H9 (cell line): Measurements from ENCODE around the gene HMCN1. TPM values are rescaled to one million over a fixed set of nuclear protein-coding genes. Genes with fewer than 3 reads are reported as not detected.

ENCODE experiments used
- DNase-seq: peaks from one replicate; pipeline ENCODE4 v3.0.0-alpha.2; 2017
- H2AFZ ChIP-seq: one replicate; pipeline ENCODE4 v1.6.1; 2013; ENCODE audit warnings: mild to moderate bottlenecking, low read length, control low read depth, moderate library complexity
- H2AK5ac ChIP-seq: 2 replicates; pipeline ENCODE4 v1.6.1; 2013; ENCODE audit warnings: low read length, control low read depth, mixed read lengths; ENCODE audit not compliant: insufficient read length
- H2BK120ac ChIP-seq: one replicate; pipeline ENCODE4 v1.6.1; 2013; ENCODE audit warnings: low read depth, mild to moderate bottlenecking, low read length, control low read depth, inconsistent platforms; ENCODE audit not compliant: poor library complexity, severe bottlenecking
- H2BK12ac ChIP-seq: 2 replicates; pipeline ENCODE4 v1.6.1; 2013; ENCODE audit warnings: low read length, control low read depth, mixed read lengths, low read depth; ENCODE audit not compliant: insufficient read length
- H2BK15ac ChIP-seq: 2 replicates; pipeline ENCODE4 v1.6.1; 2013; ENCODE audit warnings: low read depth, low read length, control low read depth
- H2BK20ac ChIP-seq: one replicate; pipeline ENCODE4 v1.6.1; 2013; ENCODE audit warnings: low read depth, mild to moderate bottlenecking, low read length, control low read depth, inconsistent platforms; ENCODE audit not compliant: poor library complexity, severe bottlenecking
- H2BK5ac ChIP-seq: 2 replicates; pipeline ENCODE4 v1.6.1; 2013; ENCODE audit warnings: low read length, control low read depth, mixed read lengths; ENCODE audit not compliant: insufficient read length
- H3K14ac ChIP-seq: 2 replicates; pipeline ENCODE4 v1.6.1; 2013; ENCODE audit warnings: low read length, control low read depth; ENCODE audit not compliant: insufficient read depth
- H3K18ac ChIP-seq: 2 replicates; pipeline ENCODE4 v1.6.1; 2013; ENCODE audit warnings: low read depth, mild to moderate bottlenecking, mixed read lengths, low read length, control low read depth; ENCODE audit not compliant: insufficient read length
- H3K23ac ChIP-seq: 2 replicates; pipeline ENCODE4 v1.6.1; 2013; ENCODE audit warnings: low read length, control low read depth, mixed read lengths, low read depth; ENCODE audit not compliant: insufficient read length
- H3K23me2 ChIP-seq: 2 replicates; pipeline ENCODE4 v1.6.1; 2013; ENCODE audit warnings: low read depth, mild to moderate bottlenecking, mixed read lengths, low read length, control low read depth; ENCODE audit not compliant: insufficient read length, poor library complexity, severe bottlenecking
- H3K27ac ChIP-seq: 2 replicates; pipeline ENCODE4 v1.5.1; 2013; ENCODE audit warnings: low read length, control low read depth, mixed read lengths, low read depth; ENCODE audit not compliant: insufficient read length
- H3K27me3 ChIP-seq: 2 replicates; pipeline ENCODE4 v1.6.1; 2013; ENCODE audit warnings: low read length, control low read depth, inconsistent platforms; ENCODE audit not compliant: insufficient read depth
- H3K4ac ChIP-seq: 2 replicates; pipeline ENCODE4 v1.6.1; 2013; ENCODE audit warnings: low read depth, mild to moderate bottlenecking, control low read depth, inconsistent platforms, low read length, moderate library complexity
- H3K4me1 ChIP-seq: 2 replicates; pipeline ENCODE4 v1.6.1; 2013; ENCODE audit warnings: low read length, control low read depth, inconsistent platforms; ENCODE audit not compliant: insufficient read depth
- H3K4me2 ChIP-seq: 2 replicates; pipeline ENCODE4 v1.6.1; 2013; ENCODE audit warnings: low read length, control low read depth, mixed read lengths; ENCODE audit not compliant: insufficient read length, insufficient read depth
- H3K56ac ChIP-seq: 2 replicates; pipeline ENCODE4 v1.6.1; 2013; ENCODE audit warnings: low read depth, mild to moderate bottlenecking, mixed read lengths, low read length, control low read depth; ENCODE audit not compliant: insufficient read length
- H3K79me1 ChIP-seq: 2 replicates; pipeline ENCODE4 v1.6.1; 2013; ENCODE audit warnings: low read depth, mild to moderate bottlenecking, moderate library complexity, low read length, control low read depth, inconsistent platforms; ENCODE audit not compliant: insufficient read depth, poor library complexity, severe bottlenecking
- H3K79me2 ChIP-seq: 2 replicates; pipeline ENCODE4 v1.6.1; 2013; ENCODE audit warnings: low read length, control low read depth, inconsistent platforms; ENCODE audit not compliant: insufficient read depth
- H3K9ac ChIP-seq: 2 replicates; pipeline ENCODE4 v1.6.1; 2013; ENCODE audit warnings: low read length, control low read depth, mixed read lengths; ENCODE audit not compliant: insufficient read length; ENCODE audit errors: extremely low read depth
- H3K9me3 ChIP-seq: one replicate; pipeline ENCODE4 v1.6.1; 2013; ENCODE audit warnings: low read depth, low read length, inconsistent platforms; ENCODE audit not compliant: control insufficient read depth
- H3T11ph ChIP-seq: one replicate; pipeline ENCODE4 v1.6.1; 2013; ENCODE audit warnings: mild to moderate bottlenecking, low read length, control low read depth, inconsistent platforms
- H4K20me1 ChIP-seq: one replicate; pipeline ENCODE4 v1.6.1; 2013; ENCODE audit not compliant: control insufficient read depth, insufficient read length, insufficient read depth
- H4K5ac ChIP-seq: 2 replicates; pipeline ENCODE4 v1.6.1; 2013; ENCODE audit warnings: low read depth, mild to moderate bottlenecking, mixed read lengths, low read length, control low read depth; ENCODE audit not compliant: insufficient read length
- H4K8ac ChIP-seq: replicated peaks from 2 replicates; pipeline ENCODE4 v1.6.1; 2013; ENCODE audit warnings: low read length, control low read depth, mixed read lengths, low read depth; ENCODE audit not compliant: insufficient read length
- H4K91ac ChIP-seq: 2 replicates; pipeline ENCODE4 v1.6.1; 2013; ENCODE audit warnings: low read depth, mild to moderate bottlenecking, moderate library complexity, mixed read lengths, low read length, control low read depth; ENCODE audit not compliant: insufficient read length
- H3K27ac Mint-ChIP-seq, 3 experiments: 2 replicates in 2 of 3; 3 replicates in 1 of 3; pipeline ENCODE4 v1.8.0; 2020 to 2021; ENCODE audit warnings: mixed read lengths in 3 of 3, mild to moderate bottlenecking in 1 of 3, moderate library complexity in 1 of 3
- H3K27me3 Mint-ChIP-seq: 2 replicates; pipeline ENCODE4 v1.8.0; 2021; ENCODE audit warnings: low read depth, mild to moderate bottlenecking, moderate library complexity, mixed read lengths
- H3K36me3 Mint-ChIP-seq, 3 experiments: 2 replicates in 2 of 3; 3 replicates in 1 of 3; pipeline ENCODE4 v1.8.0; 2020 to 2021; ENCODE audit warnings: low read depth in 3 of 3, mixed read lengths in 3 of 3; ENCODE audit not compliant: insufficient read depth in 1 of 3
- H3K4me1 Mint-ChIP-seq, 2 experiments: 2 replicates each; pipeline ENCODE4 v1.8.0; 2020; ENCODE audit warnings: mixed read lengths in 2 of 2
- H3K4me3 Mint-ChIP-seq, 2 experiments: 2 replicates in 1 of 2; 3 replicates in 1 of 2; pipeline ENCODE4 v1.8.0; 2020 to 2021; ENCODE audit warnings: mild to moderate bottlenecking in 2 of 2, mixed read lengths in 2 of 2, moderate library complexity in 1 of 2
- H3K9me3 Mint-ChIP-seq, 2 experiments: 2 replicates in 1 of 2; 3 replicates in 1 of 2; pipeline ENCODE4 v1.8.0; 2020; ENCODE audit warnings: mild to moderate bottlenecking in 2 of 2, mixed read lengths in 2 of 2, moderate library complexity in 1 of 2
- total RNA-seq: library from RNA; stranded (reverse); gene quantifications from 2 replicates; pipeline ENCODE4 v1.2.1, GENCODE V29; 2021
- TF ChIP-seq, protein P1 (sequence below): fragments of 200-600 bp; sonication (generic); conservative IDR thresholded peaks from 3 replicates; pipeline ENCODE4 v1.8.0; 2021; ENCODE audit warnings: antibody characterized with exemption, mild to moderate bottlenecking

Gene HMCN1
- total RNA-seq, 1 experiment from 2014 or later: 3.3 TPM

GRCh38 chr1:186030453-186030852 is 296.3 kb downstream of the HMCN1 start:
- Mint-ChIP-seq H3K27ac (no peak overlapping the region), H3K36me3 (peaks cover 0 to 6% (median 0%) of the 10 kb centered on the region in 3 experiments; a peak in 3 of 7 replicates), H3K4me3 (no peak overlapping the region), H3K27me3 (no peaks in the 10 kb centered on the region), H3K4me1 (no peaks in the 10 kb centered on the region), H3K9me3 (no peaks in the 10 kb centered on the region; a peak in 1 of 5 replicates)
- no peaks in the 10 kb centered on the region for H3K79me2 ChIP-seq
- no peak overlapping the region for H3T11ph ChIP-seq
- no peak overlapping the region for H4K8ac ChIP-seq
- no peak for DNase-seq
- TF ChIP-seq, protein P1, sequence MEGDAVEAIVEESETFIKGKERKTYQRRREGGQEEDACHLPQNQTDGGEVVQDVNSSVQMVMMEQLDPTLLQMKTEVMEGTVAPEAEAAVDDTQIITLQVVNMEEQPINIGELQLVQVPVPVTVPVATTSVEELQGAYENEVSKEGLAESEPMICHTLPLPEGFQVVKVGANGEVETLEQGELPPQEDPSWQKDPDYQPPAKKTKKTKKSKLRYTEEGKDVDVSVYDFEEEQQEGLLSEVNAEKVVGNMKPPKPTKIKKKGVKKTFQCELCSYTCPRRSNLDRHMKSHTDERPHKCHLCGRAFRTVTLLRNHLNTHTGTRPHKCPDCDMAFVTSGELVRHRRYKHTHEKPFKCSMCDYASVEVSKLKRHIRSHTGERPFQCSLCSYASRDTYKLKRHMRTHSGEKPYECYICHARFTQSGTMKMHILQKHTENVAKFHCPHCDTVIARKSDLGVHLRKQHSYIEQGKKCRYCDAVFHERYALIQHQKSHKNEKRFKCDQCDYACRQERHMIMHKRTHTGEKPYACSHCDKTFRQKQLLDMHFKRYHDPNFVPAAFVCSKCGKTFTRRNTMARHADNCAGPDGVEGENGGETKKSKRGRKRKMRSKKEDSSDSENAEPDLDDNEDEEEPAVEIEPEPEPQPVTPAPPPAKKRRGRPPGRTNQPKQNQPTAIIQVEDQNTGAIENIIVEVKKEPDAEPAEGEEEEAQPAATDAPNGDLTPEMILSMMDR: no peak
- H3K23ac ChIP-seq: no peak overlapping the region
- no peak overlapping the region for H3K4me2 ChIP-seq
- no peak overlapping the region for H2BK5ac ChIP-seq
- H4K5ac ChIP-seq: no peak overlapping the region
- no peak overlapping the region for H2BK12ac ChIP-seq
- no peaks in the 10 kb centered on the region for H3K4me1 ChIP-seq
- H2AFZ ChIP-seq: no peak overlapping the region
- no peak overlapping the region for H3K56ac ChIP-seq
- no peaks in the 10 kb centered on the region for H3K9me3 ChIP-seq
- no peak overlapping the region for H2BK120ac ChIP-seq
- H3K23me2 ChIP-seq: no peaks in the 10 kb centered on the region
- H3K79me1 ChIP-seq: no peaks in the 10 kb centered on the region
- H3K14ac ChIP-seq: no peak overlapping the region
- no peaks in the 10 kb centered on the region for H4K20me1 ChIP-seq
- no peak overlapping the region for H2BK15ac ChIP-seq
- no peak overlapping the region for H2AK5ac ChIP-seq
- H3K9ac ChIP-seq: no peak overlapping the region
- H3K27ac ChIP-seq: no peak overlapping the region
- no peak overlapping the region for H4K91ac ChIP-seq
- H3K4ac ChIP-seq: no peak overlapping the region
- H3K18ac ChIP-seq: no peak overlapping the region
- no peaks in the 10 kb centered on the region for H3K27me3 ChIP-seq
- no peak overlapping the region for H2BK20ac ChIP-seq
